PC-3 (cell line): ENCODE measurements around the gene SPDYE2.
"Not testable (repeated sequence)": the region's sequence is repeated elsewhere in the genome, so short reads cannot be mapped to it uniquely, and the experiment has no call there.

Experiments used
- EZH2phosphoT487 ChIP-seq: fragments of 300-600 bp; sonication (generic); IDR thresholded peaks from 2 replicates; pipeline ENCODE4 v1.6.1; 2018; ENCODE audit warnings: mild to moderate bottlenecking, antibody characterized with exemption, low read length, borderline replicate concordance
- TF ChIP-seq, protein P1 (sequence below): fragments of 300-600 bp; sonication (generic); conservative IDR thresholded peaks from 2 replicates; pipeline ENCODE4 v1.5.1; 2017; ENCODE audit warnings: antibody characterized with exemption, low read depth, mild to moderate bottlenecking, low read length

DNA sequence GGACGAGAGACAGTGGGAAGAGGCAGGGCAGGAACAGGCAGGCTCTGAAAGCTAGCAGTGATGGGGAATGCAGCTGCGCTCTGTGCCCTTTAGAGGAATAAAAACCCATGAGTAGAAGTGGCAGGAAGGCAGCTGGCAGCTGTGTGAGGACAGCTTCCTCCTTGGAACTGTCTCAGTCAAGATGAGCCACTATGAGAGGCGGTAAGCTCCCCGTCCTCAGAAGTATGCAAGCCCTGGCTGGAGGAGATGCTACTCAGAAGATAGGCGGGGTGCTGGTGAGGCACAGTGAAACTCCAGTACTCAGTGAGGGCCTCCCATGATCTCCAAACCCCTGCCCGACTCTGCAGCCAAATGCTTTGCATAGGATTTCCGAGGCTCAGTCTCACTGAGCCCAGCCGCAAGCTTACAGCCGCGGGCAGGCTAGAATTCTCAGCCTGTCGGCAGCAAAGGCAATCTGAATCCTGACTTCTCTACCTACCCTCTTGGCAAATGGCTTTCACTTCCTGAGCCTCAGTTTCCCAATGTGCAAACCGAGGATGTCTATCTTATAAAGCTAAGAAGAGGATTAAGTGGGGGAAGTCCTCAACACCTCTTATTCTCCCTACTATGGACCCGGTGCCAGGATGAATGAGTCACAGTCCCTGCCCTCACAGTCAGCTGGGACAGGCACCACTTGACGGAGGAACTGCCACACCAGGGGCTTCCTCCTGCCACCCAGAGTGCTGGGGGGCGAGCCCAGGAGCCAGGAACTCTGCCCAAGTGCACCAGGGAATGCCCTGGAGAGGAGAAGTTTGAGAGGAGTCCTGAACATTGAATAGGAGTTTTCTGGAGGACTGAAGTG lies 35.9 kb upstream of the SPDYE2 start:
- not testable (repeated sequence) for TF ChIP-seq EZH2phosphoT487
- TF ChIP-seq, protein P1, sequence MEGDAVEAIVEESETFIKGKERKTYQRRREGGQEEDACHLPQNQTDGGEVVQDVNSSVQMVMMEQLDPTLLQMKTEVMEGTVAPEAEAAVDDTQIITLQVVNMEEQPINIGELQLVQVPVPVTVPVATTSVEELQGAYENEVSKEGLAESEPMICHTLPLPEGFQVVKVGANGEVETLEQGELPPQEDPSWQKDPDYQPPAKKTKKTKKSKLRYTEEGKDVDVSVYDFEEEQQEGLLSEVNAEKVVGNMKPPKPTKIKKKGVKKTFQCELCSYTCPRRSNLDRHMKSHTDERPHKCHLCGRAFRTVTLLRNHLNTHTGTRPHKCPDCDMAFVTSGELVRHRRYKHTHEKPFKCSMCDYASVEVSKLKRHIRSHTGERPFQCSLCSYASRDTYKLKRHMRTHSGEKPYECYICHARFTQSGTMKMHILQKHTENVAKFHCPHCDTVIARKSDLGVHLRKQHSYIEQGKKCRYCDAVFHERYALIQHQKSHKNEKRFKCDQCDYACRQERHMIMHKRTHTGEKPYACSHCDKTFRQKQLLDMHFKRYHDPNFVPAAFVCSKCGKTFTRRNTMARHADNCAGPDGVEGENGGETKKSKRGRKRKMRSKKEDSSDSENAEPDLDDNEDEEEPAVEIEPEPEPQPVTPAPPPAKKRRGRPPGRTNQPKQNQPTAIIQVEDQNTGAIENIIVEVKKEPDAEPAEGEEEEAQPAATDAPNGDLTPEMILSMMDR = not testable (repeated sequence)
